ENCODE measurements around the gene PTPN11. TPM values are rescaled to one million over a fixed set of nuclear protein-coding genes. Genes with fewer than 3 reads are reported as not detected.

PTPN11 gene
- total and polyA plus RNA-seq, 10 of the 15 experiments (the other 5 are each of a cell fraction or from before 2014, with no cell fraction given) = 14.6 to 85.2 (median 58.6) TPM

DNA sequence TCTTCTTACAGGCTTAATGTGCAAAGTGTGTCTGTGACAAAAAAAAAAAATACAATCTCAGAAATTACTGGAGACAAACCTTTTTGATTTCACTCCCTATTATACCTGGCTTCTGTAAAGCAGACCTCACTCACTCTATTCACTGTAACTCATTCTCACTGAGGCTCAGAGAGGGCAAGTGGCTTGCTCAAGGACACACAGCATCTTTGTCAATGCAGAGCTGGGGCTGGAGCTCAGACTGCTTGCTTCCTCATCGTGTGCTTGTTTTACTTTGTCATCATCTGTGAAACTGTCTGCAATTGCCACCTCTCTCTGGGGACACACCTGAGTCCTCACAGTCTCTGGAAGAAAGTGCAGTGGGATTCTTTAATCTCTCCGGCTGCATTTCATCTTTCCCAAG, 120.0 kb downstream of the PTPN11 start:
- Histone ChIP-seq H3K4me1 (ENCODE audit: control insufficient read depth, insufficient read depth, low read length) (no peaks in the 10 kb centered on the region), H3K79me2 (ENCODE audit: control insufficient read depth, insufficient read depth, low read length) (no peaks in the 10 kb centered on the region), H2AFZ (ENCODE audit: control insufficient read depth, low read depth, low read length) (no peak overlapping the region), H3K4me2 (ENCODE audit: control insufficient read depth, insufficient read depth) (no peak overlapping the region), H3K36me3 (ENCODE audit: control insufficient read depth in 2 of 2, insufficient read depth in 2 of 2, low read length in 1 of 2) (no peaks in the 10 kb centered on the region), H3K27me3 (replicated peaks in 1 of 2; ENCODE audit: control insufficient read depth in 2 of 2, insufficient read depth in 2 of 2, low read length in 1 of 2) (peaks cover 0 to 2% of the 10 kb centered on the region in 2 experiments; a peak in 2 of 4 replicates), H4K20me1 (ENCODE audit: control insufficient read depth, insufficient read depth) (no peaks in the 10 kb centered on the region), H3K27ac (ENCODE audit: control insufficient read depth, insufficient read depth) (no peak overlapping the region), H3K9ac (ENCODE audit: control insufficient read depth, insufficient read depth, low read length) (no peak overlapping the region), H3K4me3 (no peak overlapping the region), H3K9me3 (replicated peaks; ENCODE audit: control insufficient read depth, insufficient read depth, low read length) (no peaks in the 10 kb centered on the region)
- no peak for ATAC-seq
- DNase-seq (ENCODE audit: low read depth, low spot score) = no peak
- POLR2A ChIA-PET = no interaction called here
- WGBS (ENCODE audit: insufficient coverage, insufficient replicate concordance, low lambda C conversion rate, missing lambda C conversion rate) = 29% methylated on average over 2 of the region's 2 CpGs
- CTCF ChIA-PET = no interaction called here
- RAD21 ChIA-PET (ENCODE audit: unreplicated experiment) = interaction anchor here (0.7 to 1.2 kb wide), 2 partner anchors 20 to 412 kb away, joined by 3 read pairs; no protein-coding TSS in a partner anchor
- FAIRE-seq = no peak
- intact Hi-C loops (cut with micrococcal nuclease; ENCODE audit: unreplicated experiment) (no loop called here), in situ Hi-C loops (cut with MboI) (no loop called here)
- SMC1A ChIA-PET (ENCODE audit: uncharacterized antibody, unreplicated experiment) = interaction anchor here (0.7 kb wide), 1 partner anchor 148 kb away, joined by 3 read pairs; no protein-coding TSS in a partner anchor
- BruUV-seq (replicated peaks) = no TSS peak
- TF ChIP-seq IRF3 (IDR thresholded peaks at IDR 0.05) = no peak
- no peak for TF ChIP-seq NR2C2 (IDR thresholded peaks at IDR 0.05; ENCODE audit: borderline replicate concordance, control insufficient read depth, insufficient read length, low read depth)
- TF ChIP-seq MAX (IDR thresholded peaks at IDR 0.05; ENCODE audit: low read depth, low read length) = no peak
- no peak for TF ChIP-seq CREM (IDR thresholded peaks at IDR 0.05; ENCODE audit: low read depth)
- TF ChIP-seq MTA3 (IDR thresholded peaks at IDR 0.05; ENCODE audit: borderline replicate concordance, low read length) = no peak
- TF ChIP-seq HCFC1 (IDR thresholded peaks at IDR 0.05; ENCODE audit: low read length) = no peak
- no peak for TF ChIP-seq KLF5 (IDR thresholded peaks at IDR 0.05; ENCODE audit: partially characterized antibody)
- no peak for TF ChIP-seq FOS (IDR thresholded peaks at IDR 0.05; ENCODE audit: borderline replicate concordance, extremely low read depth, insufficient read length)
- TF ChIP-seq, protein P1, sequence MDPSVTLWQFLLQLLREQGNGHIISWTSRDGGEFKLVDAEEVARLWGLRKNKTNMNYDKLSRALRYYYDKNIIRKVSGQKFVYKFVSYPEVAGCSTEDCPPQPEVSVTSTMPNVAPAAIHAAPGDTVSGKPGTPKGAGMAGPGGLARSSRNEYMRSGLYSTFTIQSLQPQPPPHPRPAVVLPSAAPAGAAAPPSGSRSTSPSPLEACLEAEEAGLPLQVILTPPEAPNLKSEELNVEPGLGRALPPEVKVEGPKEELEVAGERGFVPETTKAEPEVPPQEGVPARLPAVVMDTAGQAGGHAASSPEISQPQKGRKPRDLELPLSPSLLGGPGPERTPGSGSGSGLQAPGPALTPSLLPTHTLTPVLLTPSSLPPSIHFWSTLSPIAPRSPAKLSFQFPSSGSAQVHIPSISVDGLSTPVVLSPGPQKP (IDR thresholded peaks at IDR 0.05; ENCODE audit: low read depth, low read length) = no peak
- TF ChIP-seq MEF2A (IDR thresholded peaks at IDR 0.05; ENCODE audit: insufficient read depth, low read depth, low read length) = no peak
- TF ChIP-seq TCF7 (IDR thresholded peaks at IDR 0.05; ENCODE audit: borderline replicate concordance) = no peak
- TF ChIP-seq, protein P2, sequence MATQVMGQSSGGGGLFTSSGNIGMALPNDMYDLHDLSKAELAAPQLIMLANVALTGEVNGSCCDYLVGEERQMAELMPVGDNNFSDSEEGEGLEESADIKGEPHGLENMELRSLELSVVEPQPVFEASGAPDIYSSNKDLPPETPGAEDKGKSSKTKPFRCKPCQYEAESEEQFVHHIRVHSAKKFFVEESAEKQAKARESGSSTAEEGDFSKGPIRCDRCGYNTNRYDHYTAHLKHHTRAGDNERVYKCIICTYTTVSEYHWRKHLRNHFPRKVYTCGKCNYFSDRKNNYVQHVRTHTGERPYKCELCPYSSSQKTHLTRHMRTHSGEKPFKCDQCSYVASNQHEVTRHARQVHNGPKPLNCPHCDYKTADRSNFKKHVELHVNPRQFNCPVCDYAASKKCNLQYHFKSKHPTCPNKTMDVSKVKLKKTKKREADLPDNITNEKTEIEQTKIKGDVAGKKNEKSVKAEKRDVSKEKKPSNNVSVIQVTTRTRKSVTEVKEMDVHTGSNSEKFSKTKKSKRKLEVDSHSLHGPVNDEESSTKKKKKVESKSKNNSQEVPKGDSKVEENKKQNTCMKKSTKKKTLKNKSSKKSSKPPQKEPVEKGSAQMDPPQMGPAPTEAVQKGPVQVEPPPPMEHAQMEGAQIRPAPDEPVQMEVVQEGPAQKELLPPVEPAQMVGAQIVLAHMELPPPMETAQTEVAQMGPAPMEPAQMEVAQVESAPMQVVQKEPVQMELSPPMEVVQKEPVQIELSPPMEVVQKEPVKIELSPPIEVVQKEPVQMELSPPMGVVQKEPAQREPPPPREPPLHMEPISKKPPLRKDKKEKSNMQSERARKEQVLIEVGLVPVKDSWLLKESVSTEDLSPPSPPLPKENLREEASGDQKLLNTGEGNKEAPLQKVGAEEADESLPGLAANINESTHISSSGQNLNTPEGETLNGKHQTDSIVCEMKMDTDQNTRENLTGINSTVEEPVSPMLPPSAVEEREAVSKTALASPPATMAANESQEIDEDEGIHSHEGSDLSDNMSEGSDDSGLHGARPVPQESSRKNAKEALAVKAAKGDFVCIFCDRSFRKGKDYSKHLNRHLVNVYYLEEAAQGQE (IDR thresholded peaks at IDR 0.05; ENCODE audit: low read depth, low read length) = no peak
- no peak for TF ChIP-seq STAT1 (conservative IDR thresholded peaks at IDR 0.05)
- TF ChIP-seq MTA2 (IDR thresholded peaks at IDR 0.05; ENCODE audit: low read depth) = no peak
- no peak for TF ChIP-seq RCOR1 (conservative IDR thresholded peaks at IDR 0.05; ENCODE audit: low read depth, low read length)
- TF ChIP-seq, protein P3, sequence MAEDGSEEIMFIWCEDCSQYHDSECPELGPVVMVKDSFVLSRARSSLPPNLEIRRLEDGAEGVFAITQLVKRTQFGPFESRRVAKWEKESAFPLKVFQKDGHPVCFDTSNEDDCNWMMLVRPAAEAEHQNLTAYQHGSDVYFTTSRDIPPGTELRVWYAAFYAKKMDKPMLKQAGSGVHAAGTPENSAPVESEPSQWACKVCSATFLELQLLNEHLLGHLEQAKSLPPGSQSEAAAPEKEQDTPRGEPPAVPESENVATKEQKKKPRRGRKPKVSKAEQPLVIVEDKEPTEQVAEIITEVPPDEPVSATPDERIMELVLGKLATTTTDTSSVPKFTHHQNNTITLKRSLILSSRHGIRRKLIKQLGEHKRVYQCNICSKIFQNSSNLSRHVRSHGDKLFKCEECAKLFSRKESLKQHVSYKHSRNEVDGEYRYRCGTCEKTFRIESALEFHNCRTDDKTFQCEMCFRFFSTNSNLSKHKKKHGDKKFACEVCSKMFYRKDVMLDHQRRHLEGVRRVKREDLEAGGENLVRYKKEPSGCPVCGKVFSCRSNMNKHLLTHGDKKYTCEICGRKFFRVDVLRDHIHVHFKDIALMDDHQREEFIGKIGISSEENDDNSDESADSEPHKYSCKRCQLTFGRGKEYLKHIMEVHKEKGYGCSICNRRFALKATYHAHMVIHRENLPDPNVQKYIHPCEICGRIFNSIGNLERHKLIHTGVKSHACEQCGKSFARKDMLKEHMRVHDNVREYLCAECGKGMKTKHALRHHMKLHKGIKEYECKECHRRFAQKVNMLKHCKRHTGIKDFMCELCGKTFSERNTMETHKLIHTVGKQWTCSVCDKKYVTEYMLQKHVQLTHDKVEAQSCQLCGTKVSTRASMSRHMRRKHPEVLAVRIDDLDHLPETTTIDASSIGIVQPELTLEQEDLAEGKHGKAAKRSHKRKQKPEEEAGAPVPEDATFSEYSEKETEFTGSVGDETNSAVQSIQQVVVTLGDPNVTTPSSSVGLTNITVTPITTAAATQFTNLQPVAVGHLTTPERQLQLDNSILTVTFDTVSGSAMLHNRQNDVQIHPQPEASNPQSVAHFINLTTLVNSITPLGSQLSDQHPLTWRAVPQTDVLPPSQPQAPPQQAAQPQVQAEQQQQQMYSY (CRISPR knock-in tag; IDR thresholded peaks at IDR 0.05) = no peak

All from GM12878 (cell line).